Neuron (in vitro differentiated cells): ENCODE data around the gene GAPT.

ENCODE experiments used
- H2AFZ ChIP-seq: one replicate; pipeline ENCODE4 v1.6.1; 2013; ENCODE audit warnings: low read depth, mild to moderate bottlenecking, inconsistent platforms, low read length, moderate library complexity
- H3K27me3 ChIP-seq: one replicate; pipeline ENCODE4 v1.6.1; 2013; ENCODE audit warnings: low read length; ENCODE audit not compliant: insufficient read depth
- H3K36me3 ChIP-seq: one replicate; pipeline ENCODE4 v1.6.1; 2013; ENCODE audit warnings: low read length; ENCODE audit not compliant: insufficient read depth
- H3K4me1 ChIP-seq: one replicate; pipeline ENCODE4 v1.6.1; 2013; ENCODE audit warnings: low read length; ENCODE audit not compliant: insufficient read depth
- H3K4me3 ChIP-seq: 2 replicates; pipeline ENCODE4 v1.5.1; 2013; ENCODE audit warnings: mild to moderate bottlenecking, low read length, moderate library complexity
- H3K9me3 ChIP-seq: one replicate; pipeline ENCODE4 v1.6.1; 2013; ENCODE audit warnings: low read length

The GAPT gene

DNA sequence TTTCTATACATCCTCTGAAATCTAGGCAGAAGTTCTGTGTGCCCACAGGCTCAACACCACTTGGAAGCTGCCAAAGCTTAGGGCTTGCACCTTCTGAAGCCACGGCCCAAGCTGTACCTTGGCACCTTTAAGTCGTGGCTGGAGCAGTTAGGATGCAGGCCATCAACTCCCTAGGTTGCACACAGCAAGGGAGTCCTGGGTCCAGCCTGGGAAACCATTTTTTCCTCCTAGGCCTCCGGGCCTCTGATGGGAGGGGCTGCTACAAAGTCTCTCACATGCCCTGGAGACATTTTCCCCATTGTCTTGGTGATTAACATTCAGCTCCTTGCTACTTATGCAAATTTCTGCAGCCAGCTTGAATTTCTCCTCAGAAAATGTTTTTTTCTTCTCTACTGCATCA, 15.8 kb upstream of the GAPT start:
- H3K36me3 ChIP-seq = no peaks in the 10 kb centered on the region
- H3K4me3 ChIP-seq = no peak overlapping the region
- no peaks in the 10 kb centered on the region for H3K27me3 ChIP-seq
- H3K9me3 ChIP-seq = peaks cover 7% of the 10 kb centered on the region
- H2AFZ ChIP-seq = no peak overlapping the region
- H3K4me1 ChIP-seq = peaks cover 3% of the 10 kb centered on the region

DNA sequence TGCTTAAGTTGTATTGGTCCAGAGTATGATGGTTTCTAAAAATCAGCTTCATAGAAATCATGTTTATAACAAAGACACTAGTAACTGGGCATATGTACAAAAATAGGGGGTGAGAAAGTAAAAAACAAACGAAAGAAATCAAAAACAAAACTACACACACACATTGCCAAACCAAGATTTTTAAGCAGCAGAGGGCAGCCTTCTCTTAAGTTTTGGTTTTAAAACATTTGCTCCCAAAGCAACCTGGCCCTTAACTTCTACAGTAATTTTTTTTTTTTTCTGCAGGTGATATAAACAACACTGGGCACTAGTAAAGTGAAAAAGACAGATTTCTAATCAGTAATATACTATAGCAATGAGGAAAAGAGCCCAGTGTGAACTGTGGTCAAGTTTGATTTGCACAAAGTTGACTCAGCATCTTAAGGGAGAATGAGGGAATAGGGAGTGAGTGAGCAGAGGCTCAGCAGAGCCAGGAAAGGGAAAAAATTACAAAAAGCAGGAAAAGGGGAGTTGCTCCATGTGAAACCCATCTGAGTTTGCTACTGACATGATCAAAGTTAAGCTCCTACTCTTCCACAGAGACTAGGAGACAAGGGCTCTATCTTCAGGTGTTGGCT, 13.4 kb upstream of the GAPT start:
- Histone ChIP-seq H3K4me3 (no peak overlapping the region), H3K9me3 (peaks cover 7% of the 10 kb centered on the region), H2AFZ (no peak overlapping the region), H3K27me3 (no peaks in the 10 kb centered on the region), H3K4me1 (peaks cover 3% of the 10 kb centered on the region), H3K36me3 (no peaks in the 10 kb centered on the region)

DNA sequence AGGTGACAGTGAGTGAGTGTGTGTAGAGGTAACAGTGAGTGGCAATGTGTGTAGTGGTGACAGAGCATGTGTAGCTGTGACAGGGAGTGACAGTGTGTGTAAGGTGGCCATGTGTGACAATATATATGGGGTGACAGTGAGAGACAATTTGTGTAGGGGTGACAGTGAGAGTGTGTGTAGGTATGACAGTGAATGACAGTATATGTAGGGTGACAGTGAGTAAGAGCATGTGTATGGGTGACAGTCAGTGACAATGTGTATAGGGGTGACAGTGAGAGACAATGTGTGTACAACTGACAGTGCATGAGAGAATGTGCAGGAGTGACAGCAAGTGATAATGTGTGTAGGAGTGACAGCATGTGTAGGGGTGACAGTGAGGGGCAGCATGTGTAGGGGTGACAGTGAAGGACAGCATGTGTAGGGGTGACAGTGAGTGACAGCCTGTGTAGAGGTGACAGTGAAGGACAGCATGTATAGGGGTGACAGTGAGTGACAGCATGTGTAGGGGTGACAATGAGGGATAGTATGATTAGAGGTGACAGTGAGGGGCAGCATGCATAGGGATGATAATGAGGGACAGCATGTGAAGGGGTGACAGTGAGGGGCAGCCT, 10.1 kb upstream of the GAPT start:
- Histone ChIP-seq H3K36me3 (no peaks in the 10 kb centered on the region), H3K27me3 (no peaks in the 10 kb centered on the region), H3K9me3 (no peaks in the 10 kb centered on the region), H3K4me3 (no peak overlapping the region), H3K4me1 (peaks cover 3% of the 10 kb centered on the region), H2AFZ (no peak overlapping the region)

DNA sequence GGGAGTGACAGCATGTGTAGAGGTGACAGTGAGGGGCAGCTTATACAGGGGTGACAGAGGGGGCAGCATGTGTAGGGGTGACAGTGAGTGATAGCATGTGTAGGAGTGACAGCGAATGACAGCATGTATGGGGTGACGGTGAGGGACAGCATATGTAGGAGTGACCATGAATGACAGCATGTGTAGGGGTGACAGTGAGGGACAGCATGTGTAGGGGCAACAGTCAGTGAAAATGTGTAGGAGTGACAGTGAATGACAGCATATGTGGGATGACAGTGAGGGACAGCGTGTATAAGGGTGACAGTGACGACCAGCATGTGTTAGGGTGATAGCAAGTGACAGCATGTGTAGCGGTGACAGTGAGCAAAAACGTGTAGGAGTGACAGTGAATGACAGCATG, 9.4 kb upstream of the GAPT start:
- Histone ChIP-seq H3K27me3 (no peaks in the 10 kb centered on the region), H3K36me3 (no peaks in the 10 kb centered on the region), H2AFZ (no peak overlapping the region), H3K4me3 (no peak overlapping the region), H3K9me3 (no peaks in the 10 kb centered on the region), H3K4me1 (peaks cover 3% of the 10 kb centered on the region)

DNA sequence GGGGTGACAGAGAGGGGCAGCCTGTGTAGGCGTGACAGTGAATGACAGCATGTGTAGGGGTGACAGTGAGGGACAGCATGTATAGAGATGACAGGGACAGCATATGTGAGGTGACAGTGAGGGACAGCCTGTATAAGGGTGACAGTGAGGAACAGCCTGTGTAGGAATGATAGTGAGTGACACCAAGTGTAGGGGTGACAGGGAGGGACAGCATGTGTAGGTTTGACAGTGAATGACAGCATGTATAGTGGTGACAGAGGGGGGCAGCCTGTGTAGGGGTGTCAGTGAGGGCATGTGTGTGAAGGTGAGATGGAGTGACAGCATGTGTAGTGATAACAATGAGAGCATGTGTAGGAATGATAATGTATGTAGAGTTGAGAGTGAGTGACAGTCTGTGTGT, 8.7 kb upstream of the GAPT start:
- Histone ChIP-seq H3K27me3 (no peaks in the 10 kb centered on the region), H3K4me1 (peaks cover 3% of the 10 kb centered on the region), H3K4me3 (no peak overlapping the region), H2AFZ (no peak overlapping the region), H3K9me3 (no peaks in the 10 kb centered on the region), H3K36me3 (no peaks in the 10 kb centered on the region)

DNA sequence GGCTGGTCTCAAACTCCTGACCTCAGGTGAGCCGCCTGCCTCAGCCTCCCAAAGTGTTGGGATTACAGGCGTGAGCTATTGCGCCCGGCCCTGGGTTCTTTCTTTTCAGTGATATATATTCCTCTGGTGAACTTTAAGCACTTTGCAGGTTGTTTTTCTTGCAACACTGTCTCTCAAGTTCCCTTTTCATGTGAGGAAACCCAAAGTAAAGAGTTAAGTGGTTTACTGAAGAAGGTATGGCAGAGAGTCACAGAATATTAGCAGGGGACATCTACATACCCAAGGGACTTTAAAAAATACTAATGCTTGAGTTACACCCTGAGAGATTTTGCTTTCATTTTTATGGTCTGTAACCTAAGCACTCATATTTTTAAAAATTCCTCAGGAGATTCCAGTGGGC, 6.7 kb upstream of the GAPT start:
- no peaks in the 10 kb centered on the region for H3K9me3 ChIP-seq
- no peaks in the 10 kb centered on the region for H3K4me1 ChIP-seq
- no peaks in the 10 kb centered on the region for H3K27me3 ChIP-seq
- no peak overlapping the region for H3K4me3 ChIP-seq
- no peak overlapping the region for H2AFZ ChIP-seq
- H3K36me3 ChIP-seq = no peaks in the 10 kb centered on the region

DNA sequence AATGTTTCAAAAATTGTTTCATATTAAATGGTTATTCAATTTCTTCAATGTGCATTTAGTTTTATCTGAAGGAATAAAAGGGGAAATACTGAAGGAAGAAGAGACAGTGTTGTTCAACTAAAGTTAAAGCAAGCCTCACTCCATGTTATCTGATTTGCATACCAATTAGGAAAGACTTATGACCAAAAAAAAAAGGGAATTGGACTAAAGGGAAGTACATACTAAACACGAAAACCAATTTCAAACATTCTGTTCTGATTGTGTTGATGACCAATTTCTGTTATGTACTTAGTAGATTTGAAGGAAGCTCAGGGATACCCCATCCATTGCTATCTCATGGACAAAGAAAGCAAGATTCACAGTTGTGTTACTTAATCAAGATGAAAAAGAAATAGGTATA, 4.9 kb upstream of the GAPT start:
- Histone ChIP-seq H3K27me3 (no peaks in the 10 kb centered on the region), H3K36me3 (no peaks in the 10 kb centered on the region), H2AFZ (no peak overlapping the region), H3K9me3 (no peaks in the 10 kb centered on the region), H3K4me3 (no peak overlapping the region), H3K4me1 (peaks cover 5% of the 10 kb centered on the region)

DNA sequence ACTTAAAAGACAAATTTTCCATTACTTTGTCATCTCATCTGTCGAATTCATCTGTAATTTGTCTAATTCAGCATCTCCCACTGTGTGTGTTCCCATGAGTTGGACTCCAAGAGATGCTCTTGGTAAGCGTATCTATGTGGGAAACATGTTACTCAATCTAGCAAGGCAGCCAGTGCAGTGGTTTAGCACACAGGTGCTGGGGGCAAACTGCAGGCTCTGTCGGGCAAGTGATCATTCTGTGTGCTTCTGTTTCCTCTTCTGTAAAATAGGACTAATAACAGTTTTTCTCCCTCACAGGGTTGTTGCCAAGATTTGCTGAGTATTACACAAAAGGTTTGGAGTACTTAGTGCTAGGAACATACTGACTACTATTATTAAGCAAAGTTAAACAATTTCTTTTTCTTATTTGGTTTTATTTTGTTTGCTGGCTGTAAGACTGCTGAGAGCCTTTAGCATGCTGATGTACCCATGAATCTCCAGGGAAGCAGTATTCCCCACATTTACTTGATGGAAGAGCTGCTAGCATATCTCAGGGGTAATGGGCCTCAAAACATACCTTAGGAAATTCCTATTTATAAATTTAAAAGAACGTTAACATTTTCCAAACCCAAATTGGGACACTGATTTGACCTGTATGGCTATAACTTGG, 709 bp upstream of the GAPT start:
- Histone ChIP-seq H3K27me3 (no peaks in the 10 kb centered on the region), H3K9me3 (no peaks in the 10 kb centered on the region), H3K36me3 (no peaks in the 10 kb centered on the region), H2AFZ (no peak overlapping the region), H3K4me1 (peaks cover 5% of the 10 kb centered on the region), H3K4me3 (no peak overlapping the region)

DNA sequence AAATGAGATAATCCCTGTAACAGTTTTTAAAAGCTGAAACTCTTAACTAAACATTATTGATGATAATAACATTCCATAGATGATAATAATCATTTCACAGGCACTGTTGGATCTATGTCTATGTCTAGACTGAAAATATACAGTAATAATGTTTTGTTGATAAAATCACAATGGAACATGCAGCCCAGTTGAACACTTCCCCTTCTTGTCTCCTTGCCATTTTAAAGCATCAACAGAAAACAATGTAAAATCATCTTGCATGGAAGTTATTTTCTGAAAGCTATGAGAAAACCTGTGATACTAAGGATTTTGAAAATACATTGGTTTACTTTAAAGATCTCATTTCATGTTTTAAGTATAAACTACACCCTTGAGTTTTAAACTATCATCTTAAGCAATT, 1.9 kb downstream of the GAPT start:
- Histone ChIP-seq H3K9me3 (no peaks in the 10 kb centered on the region), H3K27me3 (no peaks in the 10 kb centered on the region), H3K4me3 (no peak overlapping the region), H2AFZ (no peak overlapping the region), H3K4me1 (peaks cover 5% of the 10 kb centered on the region), H3K36me3 (no peaks in the 10 kb centered on the region)

DNA sequence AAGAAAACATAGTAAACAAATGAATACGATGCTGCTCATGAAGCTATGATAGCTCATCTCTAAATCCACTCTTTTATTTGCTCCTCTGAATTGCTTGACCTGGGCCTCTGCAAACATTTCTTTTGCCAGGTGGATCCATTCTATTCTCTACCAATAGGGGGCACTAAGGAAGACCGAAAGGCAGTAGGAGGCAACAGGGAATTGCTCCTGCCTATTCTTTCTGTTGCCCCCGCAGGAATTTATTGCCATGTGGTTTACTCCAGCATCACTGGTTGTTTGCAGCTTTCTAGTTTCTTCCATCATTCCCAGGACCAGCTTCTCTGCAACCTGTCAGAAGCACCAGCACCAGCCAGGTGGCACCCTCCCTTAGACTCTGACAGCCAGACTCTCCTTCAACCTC, 5.3 kb downstream of the GAPT start:
- H2AFZ ChIP-seq = no peak overlapping the region
- no peaks in the 10 kb centered on the region for H3K27me3 ChIP-seq
- H3K4me1 ChIP-seq = no peaks in the 10 kb centered on the region
- no peaks in the 10 kb centered on the region for H3K9me3 ChIP-seq
- H3K36me3 ChIP-seq = no peaks in the 10 kb centered on the region
- H3K4me3 ChIP-seq = no peak overlapping the region

DNA sequence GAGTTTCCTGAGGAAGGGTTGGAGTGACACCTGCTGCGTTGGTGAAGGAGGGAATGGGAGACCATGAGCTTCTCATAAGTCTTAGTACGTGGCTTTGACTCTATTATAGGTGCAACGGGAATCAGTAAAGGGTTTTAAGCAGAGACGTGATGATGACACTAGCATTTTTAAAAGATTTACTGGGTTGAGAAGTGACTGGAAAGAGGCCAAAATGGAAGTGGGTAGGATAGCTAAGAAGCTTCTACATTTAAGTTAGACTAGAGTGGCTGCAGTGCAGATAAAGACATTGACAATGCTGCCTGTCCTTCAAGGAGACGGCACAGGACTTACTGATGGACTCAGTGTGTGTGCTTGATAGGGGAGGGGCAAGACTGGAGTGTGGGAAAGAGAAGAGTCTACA, 6.2 kb downstream of the GAPT start:
- H3K36me3 ChIP-seq = no peaks in the 10 kb centered on the region
- no peak overlapping the region for H3K4me3 ChIP-seq
- H3K9me3 ChIP-seq = no peaks in the 10 kb centered on the region
- no peaks in the 10 kb centered on the region for H3K27me3 ChIP-seq
- no peak overlapping the region for H2AFZ ChIP-seq
- H3K4me1 ChIP-seq = no peaks in the 10 kb centered on the region

DNA sequence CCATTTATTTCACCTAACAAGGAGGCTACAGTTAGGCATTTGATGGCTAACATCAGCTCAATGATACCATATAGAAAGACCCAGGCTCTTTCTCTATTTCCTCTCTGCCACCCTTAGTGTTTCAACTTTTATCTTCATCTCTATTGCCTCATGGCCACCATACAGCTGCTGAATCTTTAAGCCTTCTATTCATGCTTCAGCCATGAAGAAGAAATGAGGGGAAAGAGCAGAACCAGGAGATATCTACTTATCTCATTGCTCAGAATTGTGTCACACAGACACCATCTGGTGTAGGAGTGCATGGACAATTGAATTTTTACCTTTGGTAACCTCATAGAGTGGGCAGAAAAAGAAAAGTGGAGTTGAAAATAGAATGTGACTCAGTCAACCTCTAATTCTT, 6.7 kb downstream of the GAPT start:
- no peak overlapping the region for H3K4me3 ChIP-seq
- H2AFZ ChIP-seq = no peak overlapping the region
- no peaks in the 10 kb centered on the region for H3K4me1 ChIP-seq
- no peaks in the 10 kb centered on the region for H3K9me3 ChIP-seq
- no peaks in the 10 kb centered on the region for H3K27me3 ChIP-seq
- H3K36me3 ChIP-seq = no peaks in the 10 kb centered on the region

DNA sequence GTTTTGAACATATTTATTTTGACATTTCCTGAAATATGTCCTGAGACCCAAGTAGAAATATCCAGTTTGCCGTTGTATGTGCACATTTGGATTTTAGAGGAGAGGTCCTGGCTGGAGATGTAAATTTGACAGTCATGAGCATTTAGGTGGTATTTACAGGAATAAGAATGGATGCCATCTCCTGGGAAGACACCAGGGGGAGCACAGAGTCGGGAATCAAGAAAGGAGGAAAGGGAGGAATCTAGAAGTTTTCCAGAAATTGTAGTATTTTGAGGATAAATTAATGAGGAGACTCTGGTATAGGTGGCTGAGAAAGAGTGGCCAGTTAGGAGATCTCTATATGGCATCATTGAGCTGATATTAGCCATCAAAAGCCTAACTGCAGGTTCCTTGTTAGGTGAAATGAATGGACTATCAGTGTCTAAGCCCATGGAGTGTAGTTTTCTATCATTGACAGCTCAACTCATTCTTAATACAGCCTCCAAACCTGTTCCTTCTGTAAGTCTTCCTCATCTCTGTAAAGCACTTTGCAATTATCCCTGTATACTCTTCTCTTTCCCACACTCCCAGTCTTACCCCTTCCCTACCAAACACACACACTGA, 7.2 kb downstream of the GAPT start:
- no peak overlapping the region for H2AFZ ChIP-seq
- H3K4me3 ChIP-seq = no peak overlapping the region
- no peaks in the 10 kb centered on the region for H3K36me3 ChIP-seq
- peaks cover 3% of the 10 kb centered on the region for H3K4me1 ChIP-seq
- H3K9me3 ChIP-seq = no peaks in the 10 kb centered on the region
- no peaks in the 10 kb centered on the region for H3K27me3 ChIP-seq
